Central memory CD4-positive, alpha-beta T cell (primary cell): ENCODE data around the gene CPTP.

Experiments used
- DNase-seq: peaks from one replicate; pipeline ENCODE4 v3.0.0; 2022

CPTP gene

GRCh38 chr1:1292851-1293250 lies 31.8 kb upstream of the CPTP start:
- no peak for DNase-seq

- DNase-seq, result no peak
Observed at GRCh38 chr1:1293263-1294249, 31.0 kb upstream of the CPTP start.

GRCh38 chr1:1294250-1294890 lies 30.2 kb upstream of the CPTP start:
- no peak for DNase-seq

- no peak for DNase-seq
Observed at GRCh38 chr1:1295154-1295923, 29.3 kb upstream of the CPTP start.

GRCh38 chr1:1296070-1297061 lies 28.2 kb upstream of the CPTP start:
- DNase-seq, result no peak

DNA sequence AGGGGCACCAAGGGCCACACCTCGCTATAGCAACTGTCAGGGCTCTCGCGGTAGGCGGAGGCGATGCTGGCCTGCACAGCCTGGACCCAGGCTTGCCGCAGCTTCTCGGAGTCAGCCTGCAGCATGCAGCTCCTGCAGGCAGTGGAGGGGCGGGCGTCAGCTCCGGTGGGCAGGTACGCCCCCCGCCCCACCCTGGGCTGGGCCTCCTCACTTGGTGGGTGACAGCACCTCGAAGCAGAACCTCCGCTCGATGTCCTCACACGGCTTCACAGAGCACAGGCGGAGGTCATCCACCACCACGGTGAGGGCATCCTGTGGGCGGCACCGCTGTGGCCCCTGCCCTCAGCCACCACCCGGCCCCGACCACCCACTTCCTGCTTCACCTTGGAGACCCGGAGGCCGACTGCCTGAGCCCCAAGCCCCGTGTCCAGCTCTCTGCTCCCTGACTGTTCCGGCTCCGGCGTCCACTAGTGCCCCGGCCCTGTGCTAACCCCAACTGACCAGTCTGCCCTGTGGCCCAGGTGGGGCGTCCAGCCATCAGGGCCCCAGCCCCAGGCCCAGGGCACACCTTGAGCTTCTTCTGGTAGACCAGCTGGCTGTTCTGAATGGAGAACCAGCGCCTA lies 26.7 kb upstream of the CPTP start:
- DNase-seq, result no peak

DNA sequence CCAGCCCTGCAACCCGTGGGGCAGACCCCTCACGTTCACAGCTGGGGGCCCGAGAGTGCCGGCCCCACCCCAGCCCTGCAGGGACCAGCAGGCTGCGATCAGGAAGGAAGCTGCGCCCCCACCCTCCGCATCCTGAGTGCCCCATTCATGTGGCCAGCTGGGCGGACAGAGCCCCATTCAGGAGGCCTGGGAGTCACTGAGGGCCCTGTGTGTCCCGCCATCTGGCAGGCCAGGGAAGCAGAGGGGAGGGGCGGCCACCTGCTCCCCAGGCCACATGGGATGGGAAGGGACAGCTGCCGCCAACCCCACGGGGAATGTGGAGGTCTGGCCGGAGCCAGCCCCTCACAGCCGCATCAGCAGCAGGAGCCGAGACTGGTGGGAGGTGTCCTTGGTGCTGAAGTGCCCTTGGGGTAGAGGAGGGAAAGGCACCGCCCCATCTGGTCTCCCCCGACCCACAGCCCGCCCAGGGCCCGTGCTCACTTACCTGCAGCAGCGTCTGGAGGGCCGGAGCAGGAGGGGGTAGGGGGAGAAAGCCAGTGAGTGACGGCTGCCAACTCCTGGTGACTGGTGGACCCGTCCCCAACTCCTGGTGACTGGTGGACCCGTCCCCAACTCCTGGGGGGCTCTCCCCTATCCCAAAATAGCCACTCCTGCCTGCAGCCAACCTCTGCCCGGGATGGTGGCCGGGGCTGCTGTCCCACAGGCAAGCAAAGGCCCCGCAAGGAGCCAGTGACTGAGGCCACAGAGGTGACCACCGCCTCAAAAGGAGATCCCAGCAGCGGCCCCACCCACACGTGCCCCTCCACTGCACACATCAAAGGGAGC lies 25.5 kb upstream of the CPTP start:
- DNase-seq, result no peak

DNA sequence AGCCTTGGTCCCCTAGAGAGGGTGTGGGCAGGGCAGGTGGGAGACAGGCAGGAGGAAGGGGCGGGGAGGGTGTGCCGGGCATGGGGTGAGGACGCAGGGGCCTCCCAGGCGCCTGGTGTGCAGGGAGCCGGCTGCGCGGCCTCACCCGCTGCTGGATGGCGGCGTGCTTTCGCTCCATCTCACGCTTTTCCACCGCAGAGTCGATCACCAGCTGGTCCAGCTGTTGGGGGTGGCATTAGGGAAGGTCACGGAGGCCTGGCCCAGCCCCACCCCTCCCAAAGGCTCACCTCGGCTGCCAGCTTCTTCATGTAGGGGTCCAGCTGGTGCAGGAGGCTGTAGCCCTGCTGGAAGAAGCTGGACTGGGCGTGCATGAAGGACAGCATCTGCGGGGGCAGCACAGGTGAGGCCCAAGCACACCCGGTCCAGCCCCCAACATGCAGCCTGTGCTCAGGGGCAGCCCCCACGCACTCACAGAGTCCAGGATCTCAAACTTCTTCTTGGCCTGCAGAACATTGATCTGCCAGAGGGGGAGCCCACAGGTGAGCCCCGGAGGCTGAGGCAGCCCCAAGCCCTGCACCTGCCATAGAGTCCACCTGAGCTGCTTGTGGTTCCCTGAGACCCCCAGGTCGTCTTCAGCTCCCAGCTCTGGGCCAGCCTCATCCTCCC lies 24.8 kb upstream of the CPTP start:
- DNase-seq, result no peak

DNA sequence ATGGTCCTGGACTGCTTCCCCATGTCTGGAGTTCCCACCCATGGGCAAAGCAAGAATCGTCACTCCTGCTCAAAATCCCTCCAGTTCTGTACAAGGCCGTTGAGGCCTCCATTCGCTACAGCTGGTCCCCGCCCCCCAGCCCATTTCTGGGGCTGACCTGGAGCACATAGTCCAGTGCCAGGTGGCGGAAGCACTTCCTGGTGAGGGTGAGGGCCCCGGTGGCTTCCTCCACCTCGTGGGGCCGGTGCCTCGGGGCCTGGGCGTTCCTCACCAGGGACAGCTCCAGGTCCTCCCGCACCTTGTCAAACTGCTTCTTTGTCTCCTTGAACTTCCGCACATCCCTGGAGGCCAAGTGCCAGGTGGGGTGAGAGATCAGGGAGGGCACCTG lies 24.3 kb upstream of the CPTP start:
- no peak for DNase-seq

- DNase-seq, result no peak
Observed at GRCh38 chr1:1302006-1302430, 22.6 kb upstream of the CPTP start.

GRCh38 chr1:1302951-1303509 lies 21.6 kb upstream of the CPTP start:
- no peak for DNase-seq

DNA sequence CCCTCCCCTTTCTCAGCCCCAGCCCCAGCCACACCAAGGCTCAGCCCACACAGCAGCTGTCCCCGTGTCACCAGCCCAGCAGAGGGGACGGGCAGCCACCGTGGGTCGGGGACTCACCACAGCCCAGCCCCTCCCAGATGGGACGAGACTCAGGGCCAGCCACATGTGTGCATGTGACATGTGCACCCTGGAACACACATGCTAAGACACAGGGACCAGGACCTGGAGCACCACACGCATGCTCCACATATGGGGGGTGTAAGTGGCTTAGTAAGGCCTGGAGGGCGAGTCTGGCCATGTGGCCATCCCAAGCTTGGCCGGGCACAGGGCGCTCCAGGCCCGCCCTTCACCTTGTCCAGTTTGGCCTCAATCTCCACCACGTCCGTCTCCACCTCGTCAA lies 20.9 kb upstream of the CPTP start:
- no peak for DNase-seq

GRCh38 chr1:1304331-1305299 lies 20.0 kb upstream of the CPTP start:
- DNase-seq, result no peak

DNA sequence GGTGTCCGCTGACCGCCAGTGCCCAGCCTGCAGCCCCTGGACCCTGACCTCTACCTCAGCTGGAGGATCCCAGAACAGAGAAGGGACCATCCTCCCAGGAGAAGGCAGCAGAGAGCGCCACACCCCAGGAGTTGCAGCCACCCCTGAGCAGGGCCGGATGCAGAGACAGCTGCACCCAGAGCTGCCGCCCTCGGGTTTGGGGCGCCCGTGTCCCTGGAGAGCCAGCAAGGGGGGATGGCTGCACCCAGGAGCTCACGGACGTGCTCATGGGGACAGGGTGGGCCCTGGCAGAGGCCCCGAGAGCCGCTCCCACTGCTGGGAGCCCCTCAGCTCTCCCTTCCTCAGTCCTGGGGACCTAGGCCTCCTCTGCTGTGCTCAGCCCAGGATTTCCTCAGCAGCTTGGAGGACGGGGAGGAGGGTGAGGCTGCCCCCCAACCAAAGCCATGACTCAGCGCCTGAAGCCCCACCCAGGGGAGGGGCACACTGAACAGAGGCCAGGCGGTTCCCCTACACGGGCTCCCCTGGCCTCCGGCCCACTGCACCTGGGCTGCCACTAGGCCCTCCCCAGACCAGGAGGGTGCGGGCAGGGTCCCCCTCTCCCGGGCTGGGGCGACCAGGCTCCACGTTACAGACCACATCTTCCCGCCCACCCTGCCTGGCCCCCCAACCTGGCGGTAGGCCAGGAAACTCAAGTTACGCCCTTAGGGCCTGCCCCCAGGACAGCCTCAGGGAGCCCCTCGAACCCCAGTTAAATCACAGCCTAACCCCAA lies 19.1 kb upstream of the CPTP start:
- peak; percentile 51 for DNase-seq

DNA sequence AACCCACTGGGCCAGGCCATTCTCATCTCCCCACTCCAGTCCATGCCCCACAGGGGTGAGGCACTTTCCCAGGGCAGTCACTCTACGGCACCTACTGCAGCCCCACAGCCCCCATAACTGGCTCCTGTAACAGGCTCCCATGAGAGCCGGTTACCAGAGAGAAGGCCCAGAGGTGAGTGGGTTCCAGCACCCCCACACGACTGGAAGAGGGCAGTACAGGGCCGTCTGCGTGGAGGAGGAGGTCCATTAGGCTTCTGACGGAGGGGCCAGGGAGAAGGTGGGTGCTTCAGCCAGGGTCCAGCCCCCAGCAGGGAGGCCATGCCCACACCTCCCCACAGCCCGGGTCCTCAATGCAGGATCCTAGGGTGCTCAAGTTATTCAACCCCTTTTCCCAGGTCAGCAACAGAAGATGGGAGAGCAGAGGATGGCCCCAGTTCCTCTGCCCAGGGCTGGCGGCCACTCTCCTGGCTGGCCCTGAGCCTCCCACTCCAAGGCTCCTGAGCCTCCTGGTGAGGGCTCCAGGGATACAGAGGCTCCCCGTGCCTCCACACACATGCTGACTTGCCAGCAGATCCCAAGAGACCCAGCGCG lies 18.4 kb upstream of the CPTP start:
- no peak for DNase-seq

DNA sequence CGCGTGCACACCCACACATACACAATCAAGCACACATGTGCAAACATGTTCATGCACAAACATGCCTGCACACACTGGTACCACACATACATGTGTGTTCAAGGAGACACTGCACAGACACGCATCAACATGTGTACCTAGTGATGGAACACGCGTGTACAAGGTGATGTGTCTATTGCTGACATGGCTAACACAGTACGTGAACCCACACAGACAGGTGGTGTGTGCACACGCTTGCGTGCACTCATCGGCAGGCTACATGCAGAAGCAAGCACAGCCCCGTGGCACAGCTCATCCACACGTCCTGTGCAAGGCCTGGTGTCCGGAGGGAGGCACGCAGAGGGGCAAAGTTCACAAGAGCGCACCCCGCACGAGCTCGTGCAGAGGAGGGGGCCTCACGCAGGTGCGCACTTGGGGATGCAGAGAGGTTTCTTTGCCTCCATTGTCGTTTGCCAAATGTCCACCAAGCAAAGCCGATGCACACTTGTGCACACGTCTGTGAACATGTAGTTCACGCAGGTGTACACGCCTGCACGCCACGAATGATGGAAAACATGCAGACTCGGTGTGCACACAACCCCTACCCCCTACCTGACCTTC lies 17.8 kb upstream of the CPTP start:
- DNase-seq, result no peak
